B cell (primary cell): ENCODE results near the gene RAB31.

Experiments
- EZH2 ChIP-seq: IDR thresholded peaks from 2 replicates; pipeline ENCODE4 v1.6.1; 2012; ENCODE audit warnings: borderline replicate concordance, low read depth, mild to moderate bottlenecking, moderate library complexity, low read length; ENCODE audit not compliant: insufficient read depth, poor library complexity, severe bottlenecking
- TF ChIP-seq, protein P1 (sequence below): fragments of 200-600 bp; IDR thresholded peaks from one replicate; pipeline ENCODE4 v1.8.0; 2022; ENCODE audit warnings: antibody characterized with exemption, mild to moderate bottlenecking

DNA sequence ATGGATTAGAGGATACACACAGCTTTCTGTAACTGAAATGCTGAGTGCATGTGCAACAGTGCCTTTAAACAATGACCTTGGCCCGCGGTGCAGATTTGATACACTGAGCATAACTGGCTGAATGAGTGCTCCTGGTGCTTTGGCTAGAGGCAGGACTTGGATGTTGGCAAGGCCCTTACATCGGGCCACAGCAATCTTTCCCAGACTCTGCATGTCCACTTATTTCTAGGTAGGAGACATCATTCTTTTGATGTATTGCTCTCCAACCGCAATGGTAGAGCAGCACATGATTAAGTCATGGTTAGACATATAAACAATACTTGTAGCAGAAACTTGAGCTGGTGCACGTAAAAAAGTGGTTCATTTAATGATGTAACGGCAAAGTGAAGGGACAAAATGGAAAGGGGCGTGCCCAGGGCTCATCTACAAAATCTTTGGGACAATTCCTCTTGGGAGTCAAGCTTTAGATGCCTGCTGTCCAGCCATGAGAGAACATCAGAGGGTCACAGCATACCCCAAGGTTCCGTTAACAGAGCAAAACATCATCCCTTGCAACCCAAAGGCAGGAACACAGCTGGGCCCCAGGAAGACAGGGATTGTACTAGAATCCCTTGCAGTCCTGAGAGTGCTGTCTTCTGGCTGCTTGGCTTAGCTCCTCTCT, 43.4 kb downstream of the RAB31 start:
- TF ChIP-seq, protein P1, sequence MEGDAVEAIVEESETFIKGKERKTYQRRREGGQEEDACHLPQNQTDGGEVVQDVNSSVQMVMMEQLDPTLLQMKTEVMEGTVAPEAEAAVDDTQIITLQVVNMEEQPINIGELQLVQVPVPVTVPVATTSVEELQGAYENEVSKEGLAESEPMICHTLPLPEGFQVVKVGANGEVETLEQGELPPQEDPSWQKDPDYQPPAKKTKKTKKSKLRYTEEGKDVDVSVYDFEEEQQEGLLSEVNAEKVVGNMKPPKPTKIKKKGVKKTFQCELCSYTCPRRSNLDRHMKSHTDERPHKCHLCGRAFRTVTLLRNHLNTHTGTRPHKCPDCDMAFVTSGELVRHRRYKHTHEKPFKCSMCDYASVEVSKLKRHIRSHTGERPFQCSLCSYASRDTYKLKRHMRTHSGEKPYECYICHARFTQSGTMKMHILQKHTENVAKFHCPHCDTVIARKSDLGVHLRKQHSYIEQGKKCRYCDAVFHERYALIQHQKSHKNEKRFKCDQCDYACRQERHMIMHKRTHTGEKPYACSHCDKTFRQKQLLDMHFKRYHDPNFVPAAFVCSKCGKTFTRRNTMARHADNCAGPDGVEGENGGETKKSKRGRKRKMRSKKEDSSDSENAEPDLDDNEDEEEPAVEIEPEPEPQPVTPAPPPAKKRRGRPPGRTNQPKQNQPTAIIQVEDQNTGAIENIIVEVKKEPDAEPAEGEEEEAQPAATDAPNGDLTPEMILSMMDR: no peak
- no peak for TF ChIP-seq EZH2
